PC-9 (cell line): ENCODE measurements around the gene TCF20. TPM values are rescaled to one million over a fixed set of nuclear protein-coding genes. Genes with fewer than 3 reads are reported as not detected.

Source experiments
- BruUV-seq: library from RNA; stranded (reverse); fragments of 400-500 nt; replicated peaks from 2 replicates; lab custom pipeline; 2021; lab: Mats Ljungman, UMichigan
- CTCF ChIA-PET: fragments of 300-600 bp; sonication (Branson Sonifier 250); formaldehyde crosslinking; loops from one replicate; lab custom pipeline; 2022; ENCODE audit warnings: antibody characterized with exemption; lab: Charles Lee
- POLR2A ChIA-PET: fragments of 300-600 bp; sonication (Branson Sonifier 250); formaldehyde crosslinking; loops from one replicate; lab custom pipeline; 2022; ENCODE audit warnings: antibody characterized with exemption; ENCODE audit not compliant: unreplicated experiment; lab: Charles Lee
- DNase-seq, 2 experiments: peaks; one replicate each; pipeline versions ENCODE4 v3.0.0 to v3.0.0-alpha.2; 2015 to 2022; ENCODE audit warnings: mixed read lengths in 1 of 2
- H2AFZ ChIP-seq: fragments of 200-600 bp; sonication (generic); 2 replicates; pipeline ENCODE4 v1.8.1; 2017; ENCODE audit warnings: antibody characterized with exemption
- H3F3A ChIP-seq: fragments of 200-600 bp; sonication (generic); 2 replicates; pipeline ENCODE4 v1.8.1; 2017; ENCODE audit warnings: antibody characterized with exemption, mild to moderate bottlenecking, low read depth; ENCODE audit not compliant: insufficient read depth
- H3K27ac ChIP-seq: fragments of 200-600 bp; sonication (generic); 2 replicates; pipeline ENCODE4 v1.6.1; 2016; ENCODE audit warnings: mixed run types
- H3K27me3 ChIP-seq: fragments of 200-600 bp; sonication (generic); 2 replicates; pipeline ENCODE4 v1.6.1; 2016; ENCODE audit warnings: low read depth, mixed run types; ENCODE audit not compliant: insufficient read depth
- H3K36me3 ChIP-seq: fragments of 200-600 bp; sonication (generic); 2 replicates; pipeline ENCODE4 v1.6.1; 2016; ENCODE audit warnings: low read depth, mixed run types
- H3K4me1 ChIP-seq: fragments of 200-600 bp; sonication (generic); replicated peaks from 2 replicates; pipeline ENCODE4 v1.6.1; 2016; ENCODE audit warnings: mixed run types; ENCODE audit not compliant: insufficient read depth
- H3K4me2 ChIP-seq: fragments of 200-600 bp; sonication (generic); 2 replicates; pipeline ENCODE4 v1.6.1; 2017; ENCODE audit warnings: mixed run types
- H3K4me3 ChIP-seq: fragments of 200-600 bp; sonication (generic); 2 replicates; pipeline ENCODE4 v1.6.1; 2016; ENCODE audit warnings: mixed run types
- H3K79me2 ChIP-seq: fragments of 200-600 bp; sonication (generic); 2 replicates; pipeline ENCODE4 v1.6.1; 2017; ENCODE audit warnings: low read depth, mixed run types
- H3K9me2 ChIP-seq: fragments of 200-600 bp; sonication (generic); 2 replicates; pipeline ENCODE4 v1.8.1; 2017; ENCODE audit warnings: mild to moderate bottlenecking; ENCODE audit not compliant: insufficient read depth
- H3K9me3 ChIP-seq: fragments of 200-600 bp; sonication (generic); 2 replicates; pipeline ENCODE4 v1.8.1; 2016; ENCODE audit warnings: low read depth; ENCODE audit not compliant: insufficient read depth
- H4K20me1 ChIP-seq: fragments of 200-600 bp; sonication (generic); 2 replicates; pipeline ENCODE4 v1.8.1; 2017; ENCODE audit not compliant: insufficient read depth
- CTCF ChIP-seq: fragments of 200-600 bp; sonication (generic); conservative IDR thresholded peaks from 2 replicates; pipeline ENCODE4 v1.6.1; 2017; ENCODE audit warnings: mixed run types, antibody characterized with exemption, mild to moderate bottlenecking, moderate library complexity
- EZH2 ChIP-seq: fragments of 200-600 bp; sonication (generic); IDR thresholded peaks from 2 replicates; pipeline ENCODE4 v1.8.0; 2017; ENCODE audit warnings: antibody characterized with exemption, low read depth
- intact Hi-C: fragments of 100-400 bp; cut with micrococcal nuclease; formaldehyde crosslinking; loops from one replicate; pipeline ENCODE4 v1.10.0; 2022; ENCODE audit not compliant: unreplicated experiment
- total RNA-seq: library from RNA; stranded (reverse); gene quantifications from 2 replicates; pipeline ENCODE4 v1.2.3, GENCODE V29; 2021

The TCF20 gene
- total RNA-seq, 1 experiment from 2014 or later = 79.1 TPM

- no peak overlapping the region for H3K4me2 ChIP-seq
Observed at GRCh38 chr22:42317691-42318547, 47.5 kb upstream of the TCF20 start.

DNA sequence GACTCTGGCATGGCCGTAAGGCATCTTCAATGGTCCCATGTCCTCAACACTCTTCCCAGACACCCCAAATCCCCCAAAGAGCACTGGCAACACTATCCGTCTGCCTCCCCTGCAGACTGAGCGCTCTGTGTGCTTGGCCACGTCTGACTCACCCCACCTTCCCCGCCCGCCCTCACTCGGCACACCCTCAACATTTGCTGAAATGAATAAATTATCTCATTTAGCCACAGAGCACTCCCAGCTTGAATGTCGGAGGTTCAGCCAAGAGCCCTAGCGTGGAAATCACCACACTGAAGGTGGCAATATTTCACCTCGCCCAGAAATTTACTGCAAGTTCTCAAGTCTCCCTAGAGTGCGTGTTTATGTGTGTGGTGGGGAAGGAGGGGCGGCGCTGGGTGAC, 46.6 kb upstream of the TCF20 start:
- Histone ChIP-seq H3K4me2 (no peak overlapping the region), H2AFZ (no peak overlapping the region), H3K9me2 (no peaks in the 10 kb centered on the region), H3K27me3 (no peaks in the 10 kb centered on the region), H3K4me1 (peaks cover 37% of the 10 kb centered on the region), H3K36me3 (no peaks in the 10 kb centered on the region), H3K79me2 (no peaks in the 10 kb centered on the region), H4K20me1 (peaks cover 6% of the 10 kb centered on the region), H3F3A (peaks cover 21% of the 10 kb centered on the region), H3K4me3 (no peak overlapping the region), H3K27ac (no peak overlapping the region), H3K9me3 (no peaks in the 10 kb centered on the region)
- POLR2A ChIA-PET = interaction anchor here (0.7 kb wide), 1 partner anchor 52 kb away, joined by 5 read pairs; no protein-coding TSS in a partner anchor
- peak in 1 of 2 experiments; percentile 45 for DNase-seq
- TF ChIP-seq CTCF = no peak
- TF ChIP-seq EZH2 = no peak
- CTCF ChIA-PET = interaction anchor here (0.6 to 0.7 kb wide), 3 partner anchors 44 to 296 kb away, joined by 3 to 8 read pairs (median 3); no protein-coding TSS in a partner anchor
- no TSS peak for BruUV-seq
- intact Hi-C loops = loop anchor here (10.0 kb wide), 1 partner anchor 118 kb away; the partner anchor contains the start of gene NFAM1

More at GRCh38 chr22:42317691-42318547, 47.5 kb upstream of the TCF20 start:
- BruUV-seq = no TSS peak
- TF ChIP-seq EZH2 (no peak), CTCF (no peak)
- ChIA-PET CTCF (interaction anchor here (0.5 to 0.6 kb wide), 2 partner anchors 11 to 228 kb away, joined by 5 to 8 read pairs; no protein-coding TSS in a partner anchor), POLR2A (interaction anchor here (0.7 kb wide), 1 partner anchor 51 kb away, joined by 5 read pairs; no protein-coding TSS in a partner anchor)
- Histone ChIP-seq H4K20me1 (peaks cover 5% of the 10 kb centered on the region), H2AFZ (no peak overlapping the region), H3K4me3 (no peak overlapping the region), H3K79me2 (no peaks in the 10 kb centered on the region), H3K27ac (no peak overlapping the region), H3K27me3 (no peaks in the 10 kb centered on the region), H3K9me3 (no peaks in the 10 kb centered on the region), H3K4me1 (peaks cover 33% of the 10 kb centered on the region), H3F3A (peaks cover 21% of the 10 kb centered on the region), H3K9me2 (no peaks in the 10 kb centered on the region), H3K36me3 (no peaks in the 10 kb centered on the region)
- DNase-seq = no peak
- intact Hi-C loops = loop anchor here (10.0 kb wide), 1 partner anchor 117 kb away; the partner anchor contains the start of gene NFAM1

DNA sequence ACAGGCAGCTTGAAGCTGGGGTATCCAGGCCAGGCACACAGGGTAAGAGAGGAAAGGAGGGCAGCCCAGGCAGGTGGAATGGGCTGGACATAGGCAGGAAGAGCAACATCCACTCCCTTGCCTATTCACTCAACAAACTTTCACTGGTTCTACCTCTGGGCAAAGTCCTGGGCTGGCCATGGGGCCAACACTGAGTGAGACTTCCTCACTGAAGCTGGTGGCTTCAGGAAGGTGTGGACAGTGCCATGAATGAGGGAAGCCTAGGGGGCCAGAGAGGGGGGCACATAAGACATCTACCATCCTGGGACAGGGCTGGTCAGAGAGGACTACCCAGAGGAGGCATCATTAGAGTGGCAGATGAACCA, 44.9 kb upstream of the TCF20 start:
- H3K27ac ChIP-seq = no peak overlapping the region
- no peak for DNase-seq
- no peaks in the 10 kb centered on the region for H3K36me3 ChIP-seq
- H3K9me2 ChIP-seq = no peaks in the 10 kb centered on the region
- intact Hi-C loops = loop anchor here (10.0 kb wide), 1 partner anchor 119 kb away; the partner anchor contains the start of gene NFAM1
- ChIA-PET POLR2A (no interaction called here), CTCF (interaction anchor here (0.6 kb wide), 1 partner anchor 15 kb away, joined by 4 read pairs; no protein-coding TSS in a partner anchor)
- no TSS peak for BruUV-seq
- H3K4me2 ChIP-seq = peak overlapping the region; percentile 42; the same call in 1 of the 2 replicates
- H2AFZ ChIP-seq = no peak overlapping the region
- peaks cover 37% of the 10 kb centered on the region for H3K4me1 ChIP-seq
- H3F3A ChIP-seq = peaks cover 21% of the 10 kb centered on the region
- no peak overlapping the region for H3K4me3 ChIP-seq
- H3K79me2 ChIP-seq = no peaks in the 10 kb centered on the region
- no peaks in the 10 kb centered on the region for H3K9me3 ChIP-seq
- H3K27me3 ChIP-seq = no peaks in the 10 kb centered on the region
- no peak for TF ChIP-seq CTCF
- TF ChIP-seq EZH2 = no peak
- peaks cover 6% of the 10 kb centered on the region for H4K20me1 ChIP-seq
